Liver (tissue), 9 donors: ENCODE data around the gene CGNL1. TPM values are rescaled to one million over a fixed set of nuclear protein-coding genes. Genes with fewer than 3 reads are reported as not detected.

Experiments used
- DNase-seq: peaks from one replicate; pipeline ENCODE4 v3.0.0-alpha.2; 2017; ENCODE audit warnings: low spot score
- H3K27ac ChIP-seq, 2 donors: one replicate each; pipeline ENCODE4 v1.7.0; 2013; ENCODE audit warnings: inconsistent platforms in 2 of 2, low read length in 2 of 2, control low read depth in 1 of 2, low read depth in 1 of 2, mild to moderate bottlenecking in 1 of 2
- H3K27me3 ChIP-seq, 4 donors: one replicate each; pipeline versions ENCODE4 v1.6.1 to v1.7.0; 2013; ENCODE audit warnings: low read length in 3 of 4, inconsistent platforms in 1 of 4, mild to moderate bottlenecking in 1 of 4, moderate library complexity in 1 of 4; ENCODE audit not compliant: control insufficient read depth in 4 of 4, insufficient read depth in 4 of 4
- H3K36me3 ChIP-seq, 4 donors: one replicate each; pipeline versions ENCODE4 v1.6.1 to v1.7.0; 2013; ENCODE audit warnings: low read length in 3 of 4, mild to moderate bottlenecking in 3 of 4, low read depth in 1 of 4, moderate library complexity in 1 of 4; ENCODE audit not compliant: control insufficient read depth in 4 of 4, insufficient read depth in 3 of 4
- H3K4me1 ChIP-seq, 4 donors: one replicate each; pipeline versions ENCODE4 v1.6.1 to v1.7.0; 2013; ENCODE audit warnings: low read length in 3 of 4, mild to moderate bottlenecking in 3 of 4, moderate library complexity in 1 of 4; ENCODE audit not compliant: control insufficient read depth in 4 of 4, insufficient read depth in 4 of 4
- H3K4me3 ChIP-seq, 3 donors: one replicate each; pipeline versions ENCODE4 v1.6.1 to v1.7.0; 2013; ENCODE audit warnings: low read length in 3 of 3, control low read depth in 1 of 3, low read depth in 1 of 3, mild to moderate bottlenecking in 1 of 3
- H3K9ac ChIP-seq, 2 donors: one replicate each; pipeline ENCODE4 v1.7.0; 2013; ENCODE audit warnings: low read length in 2 of 2, mild to moderate bottlenecking in 2 of 2, moderate library complexity in 2 of 2, control low read depth in 1 of 2, low read depth in 1 of 2
- H3K9me3 ChIP-seq, 4 donors: one replicate each; pipeline versions ENCODE4 v1.6.1 to v1.7.0; 2013; ENCODE audit warnings: low read length in 3 of 4; ENCODE audit not compliant: control insufficient read depth in 4 of 4
- ATF3 ChIP-seq: IDR thresholded peaks from 2 replicates; pipeline ENCODE4 v1.6.1; 2016; ENCODE audit warnings: antibody characterized with exemption
- CTCF ChIP-seq: fragments of 150-350 bp; IDR thresholded peaks from 2 replicates; pipeline ENCODE4 v1.5.1; 2017; ENCODE audit warnings: improper control_type of control experiment, low read depth, low read length; ENCODE audit not compliant: missing input control
- EGR1 ChIP-seq, 2 donors: IDR thresholded peaks; 2 replicates each; pipeline ENCODE4 v1.6.1; 2016 to 2018; ENCODE audit warnings: antibody characterized with exemption in 2 of 2, low read depth in 2 of 2
- FOXA2 ChIP-seq: IDR thresholded peaks from 2 replicates; pipeline ENCODE4 v1.6.1; 2016; ENCODE audit warnings: antibody characterized with exemption
- GABPA ChIP-seq, 2 donors: IDR thresholded peaks in 1 of 2; conservative IDR thresholded peaks in 1 of 2; 2 replicates each; pipeline ENCODE4 v1.6.1; 2016; ENCODE audit warnings: antibody characterized with exemption in 2 of 2, mild to moderate bottlenecking in 1 of 2, moderate library complexity in 1 of 2
- HNF4A ChIP-seq, 2 donors: conservative IDR thresholded peaks; 2 replicates each; pipeline ENCODE4 v1.6.1; 2016; ENCODE audit warnings: antibody characterized with exemption in 2 of 2, mild to moderate bottlenecking in 2 of 2
- HNF4G ChIP-seq: IDR thresholded peaks from 2 replicates; pipeline ENCODE4 v1.6.1; 2016; ENCODE audit warnings: antibody characterized with exemption
- MAX ChIP-seq: IDR thresholded peaks from 2 replicates; pipeline ENCODE4 v1.6.1; 2016; ENCODE audit warnings: antibody characterized with exemption
- REST ChIP-seq: IDR thresholded peaks from 2 replicates; pipeline ENCODE4 v1.6.1; 2016; ENCODE audit warnings: antibody characterized with exemption, mild to moderate bottlenecking
- RXRA ChIP-seq, 2 donors: IDR thresholded peaks; 2 replicates each; pipeline ENCODE4 v1.6.1; 2017 to 2018; ENCODE audit warnings: antibody characterized with exemption in 2 of 2, mild to moderate bottlenecking in 1 of 2
- TAF1 ChIP-seq: conservative IDR thresholded peaks from 2 replicates; pipeline ENCODE4 v1.6.1; 2016; ENCODE audit warnings: antibody characterized with exemption, mild to moderate bottlenecking
- YY1 ChIP-seq: IDR thresholded peaks from 2 replicates; pipeline ENCODE4 v1.6.1; 2016; ENCODE audit warnings: antibody characterized with exemption, mild to moderate bottlenecking
- ZBTB33 ChIP-seq: IDR thresholded peaks from 2 replicates; pipeline ENCODE4 v1.6.1; 2016; ENCODE audit warnings: antibody characterized with exemption
- WGBS: extraction: QIAGEN DNeasy Blood & Tissue Kit; methylation state at CpG from one replicate; pipeline ENCODE4 v1.1.7; 2013; 5-methylcytosine and 5-hydroxymethylcytosine counted together
- polyA plus RNA-seq, 2 donors: library from polyadenylated mRNA; stranded (reverse) in 1 of 2; unstranded in 1 of 2; fragments of 200-250 nt in 1 of 2; fragments of >200 nt in 1 of 2; fragmentation: Nextera tagmentation in 1 of 2; extraction: Ambion mirVana in 1 of 2; gene quantifications; one replicate each; pipeline versions ENCODE4 v1.2.1 to v1.2.3, GENCODE V29; 2013 to 2015
- total RNA-seq, 2 donors: library from RNA; depleted of rRNA; stranded (reverse); fragments of >200 nt; gene quantifications; one replicate each; pipeline ENCODE4 v1.2.3, GENCODE V29; 2014
- donor health status: healthy.
- donor health status: healthy.
- donor health status: healthy.
- donor health status: healthy.
- donor health status: healthy.

The CGNL1 gene
- total and polyA plus RNA-seq, 4 donors: 12.0 to 31.9 (median 16.1) TPM

GRCh38 chr15:57568299-57568698 lies 192.0 kb downstream of the CGNL1 start (continued):
- no peak for TF ChIP-seq ZBTB33
- TF ChIP-seq FOXA2: no peak
- no peak for TF ChIP-seq TAF1
- TF ChIP-seq CTCF: no peak
- TF ChIP-seq HNF4A (conservative IDR thresholded peaks at IDR 0.05): no peak
- TF ChIP-seq EGR1 (IDR thresholded peaks at IDR 0.05; ENCODE audit: low read depth in 2 of 2): no peak
- no peak for TF ChIP-seq HNF4G
- no peak for TF ChIP-seq GABPA (IDR thresholded peaks at IDR 0.05 in 1 of 2, conservative IDR thresholded peaks at IDR 0.05 in 1 of 2)
- no peak for TF ChIP-seq RXRA (IDR thresholded peaks at IDR 0.05)

- H3K9me3 ChIP-seq: no peaks in the 10 kb centered on the region
- no peak for DNase-seq
- H3K27ac ChIP-seq: no peak overlapping the region
- TF ChIP-seq MAX: no peak
- no peak for TF ChIP-seq GABPA (IDR thresholded peaks at IDR 0.05 in 1 of 2, conservative IDR thresholded peaks at IDR 0.05 in 1 of 2)
- no peak for TF ChIP-seq YY1
- no peak for TF ChIP-seq RXRA (IDR thresholded peaks at IDR 0.05)
- TF ChIP-seq TAF1: no peak
- TF ChIP-seq ATF3: no peak
- no peak for TF ChIP-seq EGR1 (IDR thresholded peaks at IDR 0.05; ENCODE audit: low read depth in 2 of 2)
- TF ChIP-seq FOXA2: no peak
- TF ChIP-seq REST: no peak
- H3K4me3 ChIP-seq: no peak overlapping the region
- H3K4me1 ChIP-seq: peaks cover 0 to 1% (median 0%) of the 10 kb centered on the region in 4 donors
- no peaks in the 10 kb centered on the region for H3K27me3 ChIP-seq
- WGBS: 75% methylated on average over 2 of the region's 2 CpGs
- no peak overlapping the region for H3K9ac ChIP-seq
- H3K36me3 ChIP-seq: no peaks in the 10 kb centered on the region
Measured at GRCh38 chr15:57570340-57570739, 194.0 kb downstream of the CGNL1 start.
